Measurements from ENCODE around the gene DSC2.

The DSC2 gene

GRCh38 chr18:31010601-31011000 lies 91.6 kb downstream of the DSC2 start:
- no peak for TF ChIP-seq CTCF (IDR thresholded peaks at IDR 0.05; ENCODE audit: low read length, missing control alignments)
- no peak for DNase-seq (ENCODE audit: low read depth)
- H3K4me3 ChIP-seq (replicated peaks; ENCODE audit: low read depth, low read length): no peak overlapping the region

Measured in fibroblast of pulmonary artery (primary cell).